AG09309 (cell line): ENCODE measurements around the gene REN.

Source experiments
- DNase-seq: peaks from one replicate; pipeline ENCODE4 v3.0.0-alpha.2; 2010; ENCODE audit warnings: low read depth
- H3K4me3 ChIP-seq: 2 replicates; pipeline ENCODE4 v1.5.1; 2011; ENCODE audit warnings: mild to moderate bottlenecking, low read depth, low read length, moderate library complexity; ENCODE audit not compliant: control insufficient read depth
- TF ChIP-seq, protein P1 (sequence below): IDR thresholded peaks from 2 replicates; pipeline ENCODE4 v1.5.1; 2011; ENCODE audit warnings: mild to moderate bottlenecking, low read depth, low read length, inconsistent platforms; ENCODE audit not compliant: insufficient read depth, control insufficient read depth; ENCODE audit errors: missing control alignments

Gene REN

DNA sequence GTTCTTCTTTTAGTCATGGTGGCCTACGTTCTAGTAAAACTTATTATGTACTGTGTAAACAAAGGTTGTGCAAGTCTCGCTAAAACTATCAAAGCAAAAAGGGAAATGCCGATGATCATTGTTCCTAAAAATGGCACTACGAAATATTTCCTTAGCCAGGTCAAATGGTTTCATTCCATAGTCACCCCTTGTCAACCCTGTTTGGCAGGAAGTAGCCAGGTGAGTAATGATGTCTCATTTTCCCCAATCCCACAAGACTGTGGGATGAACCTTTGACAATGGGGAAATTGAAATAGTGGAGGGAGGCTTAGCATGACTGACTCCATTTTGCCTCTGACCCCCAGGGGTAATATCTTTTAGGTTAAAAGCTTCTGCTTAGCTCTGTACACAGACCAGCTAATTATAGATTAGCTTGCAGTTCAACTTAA lies 5.6 kb upstream of the REN start:
- TF ChIP-seq, protein P1, sequence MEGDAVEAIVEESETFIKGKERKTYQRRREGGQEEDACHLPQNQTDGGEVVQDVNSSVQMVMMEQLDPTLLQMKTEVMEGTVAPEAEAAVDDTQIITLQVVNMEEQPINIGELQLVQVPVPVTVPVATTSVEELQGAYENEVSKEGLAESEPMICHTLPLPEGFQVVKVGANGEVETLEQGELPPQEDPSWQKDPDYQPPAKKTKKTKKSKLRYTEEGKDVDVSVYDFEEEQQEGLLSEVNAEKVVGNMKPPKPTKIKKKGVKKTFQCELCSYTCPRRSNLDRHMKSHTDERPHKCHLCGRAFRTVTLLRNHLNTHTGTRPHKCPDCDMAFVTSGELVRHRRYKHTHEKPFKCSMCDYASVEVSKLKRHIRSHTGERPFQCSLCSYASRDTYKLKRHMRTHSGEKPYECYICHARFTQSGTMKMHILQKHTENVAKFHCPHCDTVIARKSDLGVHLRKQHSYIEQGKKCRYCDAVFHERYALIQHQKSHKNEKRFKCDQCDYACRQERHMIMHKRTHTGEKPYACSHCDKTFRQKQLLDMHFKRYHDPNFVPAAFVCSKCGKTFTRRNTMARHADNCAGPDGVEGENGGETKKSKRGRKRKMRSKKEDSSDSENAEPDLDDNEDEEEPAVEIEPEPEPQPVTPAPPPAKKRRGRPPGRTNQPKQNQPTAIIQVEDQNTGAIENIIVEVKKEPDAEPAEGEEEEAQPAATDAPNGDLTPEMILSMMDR = no peak
- no peak overlapping the region for H3K4me3 ChIP-seq
- DNase-seq = peak; percentile 25

DNA sequence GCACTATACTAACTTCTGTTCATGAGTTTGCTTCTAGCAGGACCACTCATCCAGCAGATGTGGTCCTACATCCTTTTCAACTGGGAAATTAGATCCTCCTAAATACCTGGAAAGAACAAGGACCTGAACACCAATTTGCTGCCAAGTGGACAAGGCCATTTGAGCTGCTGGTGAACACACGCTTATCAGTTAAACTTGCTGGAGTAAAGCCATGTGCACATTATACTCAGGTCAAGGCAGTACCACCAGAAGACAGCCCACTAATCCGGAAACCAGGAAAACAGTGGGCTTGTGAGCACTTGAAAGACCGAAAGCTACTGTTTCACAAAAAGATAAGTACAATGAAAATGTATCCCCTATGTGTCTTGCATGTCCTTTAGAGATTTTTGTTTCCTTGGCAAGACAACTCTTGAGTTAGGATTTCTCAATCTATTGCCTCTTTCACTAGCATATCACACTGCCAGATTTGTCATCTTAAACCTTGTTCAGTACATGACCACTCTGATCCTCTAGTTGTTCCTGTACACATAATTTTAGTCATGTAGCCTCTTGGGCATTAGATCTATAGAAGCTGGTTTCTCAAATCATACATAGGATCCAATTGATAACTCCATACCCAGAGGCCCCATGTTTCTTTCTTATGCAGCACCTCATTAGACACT lies 4.5 kb upstream of the REN start:
- DNase-seq = no peak
- H3K4me3 ChIP-seq = no peak overlapping the region
- TF ChIP-seq, protein P1 = no peak

DNA sequence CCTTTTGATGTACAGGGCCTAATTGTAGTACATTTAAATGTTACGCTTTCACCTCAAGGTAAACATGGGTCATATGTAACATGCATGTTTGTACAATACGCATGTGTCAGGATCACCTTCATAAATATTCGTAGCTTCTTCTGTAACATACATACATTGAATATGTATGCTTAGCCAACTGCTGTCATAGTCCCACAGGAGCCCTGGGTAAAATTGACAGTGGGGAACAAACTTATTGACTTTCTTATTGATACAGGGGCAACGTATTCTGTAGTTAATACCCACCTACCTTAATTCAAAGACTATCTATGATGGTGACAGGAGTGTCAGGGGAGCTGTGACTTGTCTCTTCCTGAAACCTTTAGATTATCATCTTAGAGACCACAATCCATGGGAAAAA lies 3.7 kb upstream of the REN start:
- no peak overlapping the region for H3K4me3 ChIP-seq
- TF ChIP-seq, protein P1 = no peak
- no peak for DNase-seq

DNA sequence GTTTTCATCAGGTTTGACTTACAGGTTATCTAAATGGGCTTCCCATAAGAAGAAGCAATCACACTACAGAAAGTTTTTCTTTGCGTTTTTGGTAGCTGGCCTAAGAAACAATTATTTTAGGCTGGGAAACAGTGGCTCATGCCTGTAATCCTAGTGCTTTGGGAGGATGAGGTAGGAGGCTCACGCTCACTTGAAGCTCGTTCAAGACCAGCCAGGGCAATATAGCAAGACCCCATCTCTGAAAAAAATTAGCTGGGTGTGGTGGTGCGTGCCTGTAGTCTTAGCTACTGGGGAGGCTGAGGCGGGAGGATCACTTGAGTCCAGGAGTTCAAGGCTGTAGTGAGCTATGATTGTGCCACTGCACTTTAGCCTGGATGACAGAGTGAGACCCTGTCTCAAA lies 1.6 kb upstream of the REN start:
- no peak for DNase-seq
- TF ChIP-seq, protein P1 = no peak
- H3K4me3 ChIP-seq = no peak overlapping the region

DNA sequence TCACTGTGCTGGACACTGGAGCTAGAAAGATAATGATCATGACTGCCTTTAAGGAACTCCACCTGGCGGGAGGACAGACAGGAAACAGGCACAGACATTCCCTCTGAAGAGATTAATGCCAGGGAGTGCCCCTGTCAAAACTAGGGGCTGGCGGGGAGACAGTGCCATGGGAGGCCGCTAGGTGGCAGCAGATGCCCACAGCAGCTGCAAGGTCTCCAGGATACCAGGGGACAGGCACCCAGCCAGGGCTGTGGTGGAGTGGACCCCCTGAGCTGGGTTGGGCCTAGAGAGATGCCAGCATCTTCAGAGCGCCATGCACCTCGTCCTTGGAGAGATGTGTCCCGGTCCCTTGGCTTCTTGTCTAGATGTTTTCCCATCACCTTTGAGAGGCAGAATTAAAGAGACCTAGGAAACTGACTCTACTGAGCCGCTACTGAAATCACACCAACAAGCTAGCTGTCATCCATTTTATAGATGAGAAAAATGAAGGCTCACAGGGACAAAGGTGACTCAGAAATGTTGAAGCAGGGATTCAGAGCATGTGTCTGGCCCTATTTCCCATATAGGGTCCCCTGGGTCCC lies 3.6 kb downstream of the REN start:
- DNase-seq = no peak
- TF ChIP-seq, protein P1 = peak; percentile 99
- no peak overlapping the region for H3K4me3 ChIP-seq

DNA sequence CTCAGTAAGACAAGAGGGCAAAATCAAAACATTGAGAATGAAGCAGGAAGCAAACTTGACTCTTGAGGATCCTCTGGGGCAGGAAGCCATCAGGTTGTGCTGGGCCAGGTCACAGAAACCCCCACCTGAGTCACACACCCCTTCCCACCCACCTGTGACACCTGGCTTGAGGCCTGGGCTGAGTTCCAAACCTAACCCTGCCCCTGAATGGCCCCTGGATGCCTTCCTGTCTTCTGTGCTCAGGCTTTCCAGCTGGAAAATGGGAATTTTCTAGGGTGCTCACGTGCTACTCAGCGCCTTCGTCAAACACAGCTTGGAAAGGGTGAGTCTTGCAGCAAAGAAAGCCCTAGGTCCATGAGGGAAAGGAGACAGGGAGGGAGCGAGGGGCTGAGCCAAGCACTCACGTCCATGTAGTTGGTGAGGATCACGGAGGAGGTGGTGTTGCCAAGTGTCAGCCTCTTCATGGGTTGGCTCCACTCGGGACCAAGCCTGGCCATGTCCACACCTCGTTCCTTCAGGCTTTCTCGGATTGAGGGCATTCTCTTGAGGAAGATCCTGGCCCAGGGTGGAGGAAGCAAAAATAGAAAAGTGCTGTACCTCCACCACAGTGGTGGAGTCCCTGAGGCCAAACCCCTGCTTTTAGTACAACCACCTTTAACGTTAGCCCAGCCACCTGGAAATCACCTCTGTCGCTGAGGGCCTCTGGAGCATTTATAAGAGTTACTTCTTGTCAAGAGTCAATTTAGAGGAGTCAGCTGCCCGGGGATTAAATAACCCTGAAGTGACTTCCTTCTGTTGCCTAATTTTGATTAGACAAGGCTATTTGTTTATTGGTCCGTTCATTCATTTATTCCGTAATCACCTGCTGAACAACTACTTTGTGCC lies 4.3 kb downstream of the REN start:
- no peak for DNase-seq
- H3K4me3 ChIP-seq = no peak overlapping the region
- TF ChIP-seq, protein P1 = no peak
